Measurements from ENCODE around the gene RALA.
"Not testable (repeated sequence)": the region's sequence is repeated elsewhere in the genome, so short reads cannot be mapped to it uniquely, and the experiment has no call there.

Gene RALA

GRCh38 chr7:39686261-39686924 lies 63.0 kb downstream of the RALA start:
- no peak for DNase-seq (ENCODE audit: extremely low read depth, low read depth)
- no peak overlapping the region for H3K4me3 ChIP-seq (replicated peaks; ENCODE audit: low read depth, low read length)
- no peak for TF ChIP-seq CTCF (IDR thresholded peaks at IDR 0.05; ENCODE audit: low read depth, low read length, missing control alignments)

GRCh38 chr7:39688611-39689480 lies 65.5 kb downstream of the RALA start:
- TF ChIP-seq CTCF (IDR thresholded peaks at IDR 0.05; ENCODE audit: low read depth, low read length, missing control alignments): no peak
- DNase-seq (ENCODE audit: extremely low read depth, low read depth): no peak
- no peak overlapping the region for H3K4me3 ChIP-seq (replicated peaks; ENCODE audit: low read depth, low read length)

GRCh38 chr7:39691821-39692220 lies 68.4 kb downstream of the RALA start:
- no peak overlapping the region for H3K4me3 ChIP-seq (replicated peaks; ENCODE audit: low read depth, low read length)
- DNase-seq (ENCODE audit: extremely low read depth, low read depth): no peak
- TF ChIP-seq CTCF (IDR thresholded peaks at IDR 0.05; ENCODE audit: low read depth, low read length, missing control alignments): no peak

- not testable (repeated sequence) for DNase-seq (ENCODE audit: extremely low read depth, low read depth); H3K4me3 ChIP-seq (replicated peaks; ENCODE audit: low read depth, low read length)
These were observed 69.7 kb downstream of the RALA start for GRCh38 chr7:39693086-39693485.

GRCh38 chr7:39693812-39694211 lies 70.4 kb downstream of the RALA start:
- H3K4me3 ChIP-seq (replicated peaks; ENCODE audit: low read depth, low read length): no peak overlapping the region
- DNase-seq (ENCODE audit: extremely low read depth, low read depth): no peak
- TF ChIP-seq CTCF (IDR thresholded peaks at IDR 0.05; ENCODE audit: low read depth, low read length, missing control alignments): no peak

- H3K4me3 ChIP-seq (replicated peaks; ENCODE audit: low read depth, low read length): no peak overlapping the region
- no peak for TF ChIP-seq CTCF (IDR thresholded peaks at IDR 0.05; ENCODE audit: low read depth, low read length, missing control alignments)
- no peak for DNase-seq (ENCODE audit: extremely low read depth, low read depth)
These were observed 72.6 kb downstream of the RALA start for GRCh38 chr7:39695852-39696586.

- no peak for DNase-seq (ENCODE audit: extremely low read depth, low read depth)
- no peak for TF ChIP-seq CTCF (IDR thresholded peaks at IDR 0.05; ENCODE audit: low read depth, low read length, missing control alignments)
- no peak overlapping the region for H3K4me3 ChIP-seq (replicated peaks; ENCODE audit: low read depth, low read length)
These were observed 73.3 kb downstream of the RALA start for GRCh38 chr7:39696631-39697030.

Data from HFF-Myc (cell line).